Adrenal gland (tissue), 5 donors: ENCODE results near the gene RND3.

Experiments
- CTCF ChIP-seq, 6 experiments: fragments of 450-650 bp in 4 of 6; fragments of 200-600 bp in 2 of 6; sonication (generic) in 1 of 6; IDR thresholded peaks; 1 replicate in 5 of 6; 2 replicates in 1 of 6; pipeline versions ENCODE4 v1.5.1 to v1.8.0; 2016 to 2021; ENCODE audit warnings: antibody characterized with exemption in 6 of 6, mild to moderate bottlenecking in 2 of 6, moderate library complexity in 1 of 6
- POLR2A ChIP-seq, 2 donors: fragments of 450-650 bp; IDR thresholded peaks; one replicate each; pipeline ENCODE4 v1.6.1; 2017; ENCODE audit warnings: antibody characterized with exemption in 2 of 2, mild to moderate bottlenecking in 2 of 2, moderate library complexity in 1 of 2
- donor health status: DM: no; HTN: no; CAD: no.

DNA sequence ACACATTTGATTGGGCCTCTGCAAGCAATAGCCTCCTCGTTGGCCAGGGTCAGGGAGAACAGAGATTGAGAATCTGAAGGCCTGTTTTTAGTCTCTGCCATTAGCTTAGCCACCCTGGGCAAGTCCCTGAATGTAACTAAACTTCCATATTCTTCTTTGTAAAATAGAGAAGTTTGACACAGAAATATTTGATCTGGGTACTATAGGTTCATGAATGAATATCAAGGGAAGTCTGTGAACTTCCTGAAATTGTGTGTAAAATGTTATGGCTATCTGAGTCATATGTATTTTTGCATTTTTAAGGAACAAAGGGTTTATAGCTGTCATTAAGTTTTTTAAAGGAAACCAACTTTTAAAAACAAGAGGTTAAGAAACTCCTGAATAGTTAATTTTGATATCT is 23.2 kb downstream of the RND3 start:
- TF ChIP-seq CTCF (IDR thresholded peaks at IDR 0.05) (no peak), POLR2A (IDR thresholded peaks at IDR 0.05) (no peak)
